Measurements from ENCODE around the gene LRMDA.

GRCh38 chr10:76298329-76298728, 866.9 kb downstream of the LRMDA start:
- TF ChIP-seq CTCF (IDR thresholded peaks at IDR 0.05) = no peak
- no peak for TF ChIP-seq EZH2 (IDR thresholded peaks at IDR 0.05)

Measured in neural progenitor cell (in vitro differentiated cells).